WTC11 (cell line): ENCODE results near the gene TAF4. TPM values are rescaled to one million over a fixed set of nuclear protein-coding genes. Genes with fewer than 3 reads are reported as not detected.

Source experiments
- AFF4 ChIP-seq: sonication (generic); formaldehyde crosslinking; IDR thresholded peaks from 2 replicates; pipeline ENCODE4 v1.8.1; 2023; ENCODE audit warnings: mild to moderate bottlenecking, missing genetic modification reagents, borderline replicate concordance
- AR ChIP-seq: fragments of 250-450 bp; sonication (Bioruptor Pico); IDR thresholded peaks from 2 replicates; pipeline ENCODE4 v1.9.0; 2021; ENCODE audit warnings: mild to moderate bottlenecking
- CREM ChIP-seq: sonication (generic); formaldehyde crosslinking; IDR thresholded peaks from 2 replicates; pipeline ENCODE4 v1.8.1; 2022; ENCODE audit warnings: mild to moderate bottlenecking, missing genetic modification reagents, moderate library complexity
- ELF4 ChIP-seq: sonication (generic); formaldehyde crosslinking; IDR thresholded peaks from 2 replicates; pipeline ENCODE4 v1.8.1; 2022; ENCODE audit warnings: low read depth, mild to moderate bottlenecking, moderate library complexity, missing genetic modification reagents
- EMX1 ChIP-seq: fragments of 250-450 bp; sonication (Bioruptor Pico); IDR thresholded peaks from 2 replicates; pipeline ENCODE4 v1.8.0; 2021; ENCODE audit warnings: mild to moderate bottlenecking
- ETV6 ChIP-seq: sonication (generic); formaldehyde crosslinking; IDR thresholded peaks from 2 replicates; pipeline ENCODE4 v1.8.1; 2022; ENCODE audit warnings: mild to moderate bottlenecking, missing genetic modification reagents
- FOXJ3 ChIP-seq: sonication (generic); formaldehyde crosslinking; IDR thresholded peaks from 2 replicates; pipeline ENCODE4 v1.9.0; 2021; ENCODE audit warnings: missing genetic modification reagents, mild to moderate bottlenecking, borderline replicate concordance
- FOXP1 ChIP-seq: sonication (generic); formaldehyde crosslinking; IDR thresholded peaks from 2 replicates; pipeline ENCODE4 v1.8.0; 2022; ENCODE audit warnings: missing genetic modification reagents, mild to moderate bottlenecking, moderate library complexity, borderline replicate concordance
- HMGA2 ChIP-seq: fragments of 250-450 bp; sonication (Bioruptor Pico); IDR thresholded peaks from 2 replicates; pipeline ENCODE4 v1.4.0; 2021; ENCODE audit warnings: mild to moderate bottlenecking, moderate library complexity
- KAT7 ChIP-seq: sonication (generic); formaldehyde crosslinking; IDR thresholded peaks from 2 replicates; pipeline ENCODE4 v1.8.1; 2023; ENCODE audit warnings: missing genetic modification reagents, mild to moderate bottlenecking, borderline replicate concordance
- MAX ChIP-seq: sonication (generic); formaldehyde crosslinking; IDR thresholded peaks from 2 replicates; pipeline ENCODE4 v1.8.0; 2022; ENCODE audit warnings: mild to moderate bottlenecking, missing genetic modification reagents
- NFE2L1 ChIP-seq: sonication (generic); formaldehyde crosslinking; IDR thresholded peaks from 2 replicates; pipeline ENCODE4 v1.8.1; 2023; ENCODE audit warnings: missing genetic modification reagents
- NFYB ChIP-seq: sonication (generic); formaldehyde crosslinking; conservative IDR thresholded peaks from 2 replicates; pipeline ENCODE4 v1.8.0; 2022; ENCODE audit warnings: low read depth, missing genetic modification reagents
- PRRX2 ChIP-seq: fragments of 250-450 bp; sonication (Bioruptor Pico); IDR thresholded peaks from 2 replicates; pipeline ENCODE4 v1.8.0; 2021; ENCODE audit warnings: mild to moderate bottlenecking
- RORB ChIP-seq: fragments of 250-450 bp; sonication (Bioruptor Pico); IDR thresholded peaks from 2 replicates; pipeline ENCODE4 v1.9.0; 2021; ENCODE audit warnings: mild to moderate bottlenecking
- SMAD4 ChIP-seq: sonication (generic); formaldehyde crosslinking; IDR thresholded peaks from 2 replicates; pipeline ENCODE4 v1.8.0; 2022; ENCODE audit warnings: mild to moderate bottlenecking, missing genetic modification reagents
- SOX15 ChIP-seq: fragments of 250-450 bp; sonication (Bioruptor Pico); IDR thresholded peaks from 2 replicates; pipeline ENCODE4 v1.9.0; 2021; ENCODE audit warnings: mild to moderate bottlenecking
- STAT6 ChIP-seq: sonication (generic); formaldehyde crosslinking; conservative IDR thresholded peaks from 2 replicates; pipeline ENCODE4 v1.8.1; 2023; ENCODE audit warnings: mild to moderate bottlenecking, low read depth, missing genetic modification reagents, moderate library complexity
- TEAD4 ChIP-seq: sonication (generic); formaldehyde crosslinking; IDR thresholded peaks from 2 replicates; pipeline ENCODE4 v1.8.0; 2022; ENCODE audit warnings: mild to moderate bottlenecking, missing genetic modification reagents
- ZNF219 ChIP-seq: sonication (generic); formaldehyde crosslinking; IDR thresholded peaks from 2 replicates; pipeline ENCODE4 v1.8.0; 2023; ENCODE audit warnings: missing genetic modification reagents, mild to moderate bottlenecking, borderline replicate concordance
- ZNF232 ChIP-seq: sonication (generic); formaldehyde crosslinking; IDR thresholded peaks from 2 replicates; pipeline ENCODE4 v1.8.0; 2022; ENCODE audit warnings: mild to moderate bottlenecking, missing genetic modification reagents
- ZNF317 ChIP-seq: sonication (generic); formaldehyde crosslinking; IDR thresholded peaks from 2 replicates; pipeline ENCODE4 v1.8.1; 2023; ENCODE audit warnings: low read depth, mild to moderate bottlenecking, moderate library complexity, missing genetic modification reagents, borderline replicate concordance
- ZNF396 ChIP-seq: fragments of 250-450 bp; sonication (Bioruptor Pico); IDR thresholded peaks from 2 replicates; pipeline ENCODE4 v1.8.0; 2021; ENCODE audit warnings: mild to moderate bottlenecking, moderate library complexity, borderline replicate concordance
- ZNF416 ChIP-seq: fragments of 250-450 bp; sonication (Bioruptor Pico); IDR thresholded peaks from 2 replicates; pipeline ENCODE4 v1.9.0; 2021; ENCODE audit warnings: mild to moderate bottlenecking, inconsistent platforms
- ZNF425 ChIP-seq: fragments of 250-450 bp; sonication (Bioruptor Pico); conservative IDR thresholded peaks from 2 replicates; pipeline ENCODE4 v1.9.0; 2021; ENCODE audit warnings: mild to moderate bottlenecking
- ZNF671 ChIP-seq: fragments of 250-450 bp; sonication (Bioruptor Pico); IDR thresholded peaks from 2 replicates; pipeline ENCODE4 v1.8.0; 2021; ENCODE audit warnings: mild to moderate bottlenecking
- total RNA-seq: library from RNA; stranded (reverse); gene quantifications from 3 replicates; pipeline ENCODE4 v1.2.3, GENCODE V29; 2021

TAF4 gene
- total RNA-seq, 1 experiment from 2014 or later, result 34.4 TPM

GRCh38 chr20:61951695-61952533 is 113.8 kb downstream of the TAF4 start (continued):
- TF ChIP-seq ZNF425 (CRISPR knock-in tag), result no peak
- TF ChIP-seq AR, result no peak
- no peak for TF ChIP-seq EMX1
- TF ChIP-seq TEAD4 (CRISPR knock-in tag), result peak; percentile 93
- 0 out of 2 replicates have a peak, but pooled peaks have one; percentile 86 for TF ChIP-seq STAT6
- 0 out of 2 replicates have a peak, but pooled peaks have one; percentile 54 for TF ChIP-seq AFF4 (CRISPR knock-in tag)
- peak; percentile 95 for TF ChIP-seq SMAD4 (CRISPR knock-in tag)
- no peak for TF ChIP-seq ZNF317
- no peak for TF ChIP-seq RORB (CRISPR knock-in tag)
- no peak for TF ChIP-seq FOXJ3 (CRISPR knock-in tag)
- no peak for TF ChIP-seq HMGA2 (CRISPR knock-in tag)
- TF ChIP-seq NFE2L1, result peak; percentile 96
- TF ChIP-seq ZNF416 (CRISPR knock-in tag), result no peak
- TF ChIP-seq ZNF219 (CRISPR knock-in tag), result peak; percentile 91
- no peak for TF ChIP-seq ELF4 (CRISPR knock-in tag)
- TF ChIP-seq ETV6 (CRISPR knock-in tag), result peak; percentile 96
- TF ChIP-seq PRRX2, result no peak
- TF ChIP-seq SOX15 (CRISPR knock-in tag), result no peak
- TF ChIP-seq NFYB (CRISPR knock-in tag), result peak; percentile 56
- TF ChIP-seq KAT7, result peak; percentile 70; the same call in 1 of the 2 replicates
- peak; percentile 96 for TF ChIP-seq ZNF232
- no peak for TF ChIP-seq ZNF671 (CRISPR knock-in tag)
- peak; percentile 99 for TF ChIP-seq FOXP1 (CRISPR knock-in tag)
- TF ChIP-seq CREM (CRISPR knock-in tag), result peak; percentile 46; the same call in 1 of the 2 replicates
- TF ChIP-seq MAX (CRISPR knock-in tag), result peak; percentile 69; the same call in 1 of the 2 replicates
- no peak for TF ChIP-seq ZNF396 (CRISPR knock-in tag)
